H9 (cell line): ENCODE measurements around the gene CYSTM1. TPM values are rescaled to one million over a fixed set of nuclear protein-coding genes. Genes with fewer than 3 reads are reported as not detected.

Source experiments
- DNase-seq: peaks from one replicate; pipeline ENCODE4 v3.0.0-alpha.2; 2017
- H2AFZ ChIP-seq: one replicate; pipeline ENCODE4 v1.6.1; 2013; ENCODE audit warnings: mild to moderate bottlenecking, low read length, control low read depth, moderate library complexity
- H2AK5ac ChIP-seq: 2 replicates; pipeline ENCODE4 v1.6.1; 2013; ENCODE audit warnings: low read length, control low read depth, mixed read lengths; ENCODE audit not compliant: insufficient read length
- H2BK120ac ChIP-seq: one replicate; pipeline ENCODE4 v1.6.1; 2013; ENCODE audit warnings: low read depth, mild to moderate bottlenecking, low read length, control low read depth, inconsistent platforms; ENCODE audit not compliant: poor library complexity, severe bottlenecking
- H2BK12ac ChIP-seq: 2 replicates; pipeline ENCODE4 v1.6.1; 2013; ENCODE audit warnings: low read length, control low read depth, mixed read lengths, low read depth; ENCODE audit not compliant: insufficient read length
- H2BK15ac ChIP-seq: 2 replicates; pipeline ENCODE4 v1.6.1; 2013; ENCODE audit warnings: low read depth, low read length, control low read depth
- H2BK20ac ChIP-seq: one replicate; pipeline ENCODE4 v1.6.1; 2013; ENCODE audit warnings: low read depth, mild to moderate bottlenecking, low read length, control low read depth, inconsistent platforms; ENCODE audit not compliant: poor library complexity, severe bottlenecking
- H2BK5ac ChIP-seq: 2 replicates; pipeline ENCODE4 v1.6.1; 2013; ENCODE audit warnings: low read length, control low read depth, mixed read lengths; ENCODE audit not compliant: insufficient read length
- H3K14ac ChIP-seq: 2 replicates; pipeline ENCODE4 v1.6.1; 2013; ENCODE audit warnings: low read length, control low read depth; ENCODE audit not compliant: insufficient read depth
- H3K18ac ChIP-seq: 2 replicates; pipeline ENCODE4 v1.6.1; 2013; ENCODE audit warnings: low read depth, mild to moderate bottlenecking, mixed read lengths, low read length, control low read depth; ENCODE audit not compliant: insufficient read length
- H3K23ac ChIP-seq: 2 replicates; pipeline ENCODE4 v1.6.1; 2013; ENCODE audit warnings: low read length, control low read depth, mixed read lengths, low read depth; ENCODE audit not compliant: insufficient read length
- H3K23me2 ChIP-seq: 2 replicates; pipeline ENCODE4 v1.6.1; 2013; ENCODE audit warnings: low read depth, mild to moderate bottlenecking, mixed read lengths, low read length, control low read depth; ENCODE audit not compliant: insufficient read length, poor library complexity, severe bottlenecking
- H3K27ac ChIP-seq: 2 replicates; pipeline ENCODE4 v1.5.1; 2013; ENCODE audit warnings: low read length, control low read depth, mixed read lengths, low read depth; ENCODE audit not compliant: insufficient read length
- H3K27me3 ChIP-seq: 2 replicates; pipeline ENCODE4 v1.6.1; 2013; ENCODE audit warnings: low read length, control low read depth, inconsistent platforms; ENCODE audit not compliant: insufficient read depth
- H3K4ac ChIP-seq: 2 replicates; pipeline ENCODE4 v1.6.1; 2013; ENCODE audit warnings: low read depth, mild to moderate bottlenecking, control low read depth, inconsistent platforms, low read length, moderate library complexity
- H3K4me1 ChIP-seq: 2 replicates; pipeline ENCODE4 v1.6.1; 2013; ENCODE audit warnings: low read length, control low read depth, inconsistent platforms; ENCODE audit not compliant: insufficient read depth
- H3K4me2 ChIP-seq: 2 replicates; pipeline ENCODE4 v1.6.1; 2013; ENCODE audit warnings: low read length, control low read depth, mixed read lengths; ENCODE audit not compliant: insufficient read length, insufficient read depth
- H3K56ac ChIP-seq: 2 replicates; pipeline ENCODE4 v1.6.1; 2013; ENCODE audit warnings: low read depth, mild to moderate bottlenecking, mixed read lengths, low read length, control low read depth; ENCODE audit not compliant: insufficient read length
- H3K79me1 ChIP-seq: 2 replicates; pipeline ENCODE4 v1.6.1; 2013; ENCODE audit warnings: low read depth, mild to moderate bottlenecking, moderate library complexity, low read length, control low read depth, inconsistent platforms; ENCODE audit not compliant: insufficient read depth, poor library complexity, severe bottlenecking
- H3K79me2 ChIP-seq: 2 replicates; pipeline ENCODE4 v1.6.1; 2013; ENCODE audit warnings: low read length, control low read depth, inconsistent platforms; ENCODE audit not compliant: insufficient read depth
- H3K9ac ChIP-seq: 2 replicates; pipeline ENCODE4 v1.6.1; 2013; ENCODE audit warnings: low read length, control low read depth, mixed read lengths; ENCODE audit not compliant: insufficient read length; ENCODE audit errors: extremely low read depth
- H3K9me3 ChIP-seq: one replicate; pipeline ENCODE4 v1.6.1; 2013; ENCODE audit warnings: low read depth, low read length, inconsistent platforms; ENCODE audit not compliant: control insufficient read depth
- H3T11ph ChIP-seq: one replicate; pipeline ENCODE4 v1.6.1; 2013; ENCODE audit warnings: mild to moderate bottlenecking, low read length, control low read depth, inconsistent platforms
- H4K20me1 ChIP-seq: one replicate; pipeline ENCODE4 v1.6.1; 2013; ENCODE audit not compliant: control insufficient read depth, insufficient read length, insufficient read depth
- H4K5ac ChIP-seq: 2 replicates; pipeline ENCODE4 v1.6.1; 2013; ENCODE audit warnings: low read depth, mild to moderate bottlenecking, mixed read lengths, low read length, control low read depth; ENCODE audit not compliant: insufficient read length
- H4K8ac ChIP-seq: replicated peaks from 2 replicates; pipeline ENCODE4 v1.6.1; 2013; ENCODE audit warnings: low read length, control low read depth, mixed read lengths, low read depth; ENCODE audit not compliant: insufficient read length
- H4K91ac ChIP-seq: 2 replicates; pipeline ENCODE4 v1.6.1; 2013; ENCODE audit warnings: low read depth, mild to moderate bottlenecking, moderate library complexity, mixed read lengths, low read length, control low read depth; ENCODE audit not compliant: insufficient read length
- H3K27ac Mint-ChIP-seq, 3 experiments: 2 replicates in 2 of 3; 3 replicates in 1 of 3; pipeline ENCODE4 v1.8.0; 2020 to 2021; ENCODE audit warnings: mixed read lengths in 3 of 3, mild to moderate bottlenecking in 1 of 3, moderate library complexity in 1 of 3
- H3K27me3 Mint-ChIP-seq: 2 replicates; pipeline ENCODE4 v1.8.0; 2021; ENCODE audit warnings: low read depth, mild to moderate bottlenecking, moderate library complexity, mixed read lengths
- H3K36me3 Mint-ChIP-seq, 3 experiments: 2 replicates in 2 of 3; 3 replicates in 1 of 3; pipeline ENCODE4 v1.8.0; 2020 to 2021; ENCODE audit warnings: low read depth in 3 of 3, mixed read lengths in 3 of 3; ENCODE audit not compliant: insufficient read depth in 1 of 3
- H3K4me1 Mint-ChIP-seq, 2 experiments: 2 replicates each; pipeline ENCODE4 v1.8.0; 2020; ENCODE audit warnings: mixed read lengths in 2 of 2
- H3K4me3 Mint-ChIP-seq, 2 experiments: 2 replicates in 1 of 2; 3 replicates in 1 of 2; pipeline ENCODE4 v1.8.0; 2020 to 2021; ENCODE audit warnings: mild to moderate bottlenecking in 2 of 2, mixed read lengths in 2 of 2, moderate library complexity in 1 of 2
- H3K9me3 Mint-ChIP-seq, 2 experiments: 2 replicates in 1 of 2; 3 replicates in 1 of 2; pipeline ENCODE4 v1.8.0; 2020; ENCODE audit warnings: mild to moderate bottlenecking in 2 of 2, mixed read lengths in 2 of 2, moderate library complexity in 1 of 2
- CTCF ChIP-seq: fragments of 200-600 bp; sonication (generic); conservative IDR thresholded peaks from 3 replicates; pipeline ENCODE4 v1.8.0; 2021; ENCODE audit warnings: antibody characterized with exemption, mild to moderate bottlenecking
- WGBS: extraction: QIAGEN DNeasy Blood & Tissue Kit; methylation state at CpG from one replicate; pipeline ENCODE4 v1.1.7; 2013; ENCODE audit warnings: missing lambda C conversion rate, low lambda C conversion rate, mixed read lengths; ENCODE audit not compliant: insufficient read length; ENCODE audit errors: extremely low coverage; 5-methylcytosine and 5-hydroxymethylcytosine counted together
- total RNA-seq: library from RNA; stranded (reverse); gene quantifications from 2 replicates; pipeline ENCODE4 v1.2.1, GENCODE V29; 2021

The CYSTM1 gene
- total RNA-seq, 1 experiment from 2014 or later: 20.6 TPM

- H2AFZ ChIP-seq: no peak overlapping the region
- peaks cover 26 to 28% of the 10 kb centered on the region in 2 experiments for H3K4me1 Mint-ChIP-seq
- H3K4me2 ChIP-seq: no peak overlapping the region
- peaks cover 9% of the 10 kb centered on the region for H3K23me2 ChIP-seq
- no peak overlapping the region for H3K56ac ChIP-seq
- H3K79me2 ChIP-seq: no peaks in the 10 kb centered on the region
- H3K27ac ChIP-seq: no peak overlapping the region
- no peak overlapping the region for H4K5ac ChIP-seq
- H3K4ac ChIP-seq: no peak overlapping the region
- no peak overlapping the region for H3K18ac ChIP-seq
- H3T11ph ChIP-seq: no peak overlapping the region
- no peak for TF ChIP-seq CTCF
- H4K91ac ChIP-seq: no peak overlapping the region
- no peak overlapping the region for H3K4me3 Mint-ChIP-seq
- H3K4me1 ChIP-seq: no peaks in the 10 kb centered on the region; the same call in 1 of the 2 replicates
- H3K9me3 ChIP-seq: no peaks in the 10 kb centered on the region
- H2BK15ac ChIP-seq: no peak overlapping the region
- no peak overlapping the region for H4K8ac ChIP-seq
- no peak for DNase-seq
- H3K23ac ChIP-seq: no peak overlapping the region
- H3K79me1 ChIP-seq: no peaks in the 10 kb centered on the region
- no peaks in the 10 kb centered on the region; a peak in 1 of 7 replicates for H3K36me3 Mint-ChIP-seq
- no peak overlapping the region for H2BK5ac ChIP-seq
- H3K9ac ChIP-seq: no peak overlapping the region
- H2BK12ac ChIP-seq: no peak overlapping the region
- H3K27me3 ChIP-seq: no peaks in the 10 kb centered on the region
- H2AK5ac ChIP-seq: no peak overlapping the region
- H3K27ac Mint-ChIP-seq: no peak overlapping the region
- no peak overlapping the region for H3K14ac ChIP-seq
- no peak overlapping the region for H2BK120ac ChIP-seq
- no CpG with 5 or more reads among the region's 6 CpGs for WGBS
- H3K27me3 Mint-ChIP-seq: peaks cover 1% of the 10 kb centered on the region
- H3K9me3 Mint-ChIP-seq: no peaks in the 10 kb centered on the region; a peak in 1 of 5 replicates
- H2BK20ac ChIP-seq: no peak overlapping the region
- peaks cover 3% of the 10 kb centered on the region for H4K20me1 ChIP-seq
Measured at GRCh38 chr5:140178482-140179116, 3.6 kb downstream of the CYSTM1 start.
